Vagina (tissue), 2 donors: ENCODE results near the gene B3GNT4.

Experiments used
- CTCF ChIP-seq, 3 experiments: fragments of 450-650 bp in 2 of 3; fragments of 200-600 bp in 1 of 3; sonication (generic) in 1 of 3; IDR thresholded peaks; one replicate each; pipeline ENCODE4 v1.5.1; 2017 to 2019; ENCODE audit warnings: antibody characterized with exemption in 3 of 3, mild to moderate bottlenecking in 2 of 3, moderate library complexity in 2 of 3
- POLR2AphosphoS5 ChIP-seq, 2 donors: sonication (generic); formaldehyde crosslinking; IDR thresholded peaks; one replicate each; pipeline ENCODE4 v1.9.0; 2017; ENCODE audit warnings: antibody characterized with exemption in 2 of 2, mild to moderate bottlenecking in 2 of 2, low read depth in 1 of 2; ENCODE audit not compliant: insufficient read depth in 1 of 2

DNA sequence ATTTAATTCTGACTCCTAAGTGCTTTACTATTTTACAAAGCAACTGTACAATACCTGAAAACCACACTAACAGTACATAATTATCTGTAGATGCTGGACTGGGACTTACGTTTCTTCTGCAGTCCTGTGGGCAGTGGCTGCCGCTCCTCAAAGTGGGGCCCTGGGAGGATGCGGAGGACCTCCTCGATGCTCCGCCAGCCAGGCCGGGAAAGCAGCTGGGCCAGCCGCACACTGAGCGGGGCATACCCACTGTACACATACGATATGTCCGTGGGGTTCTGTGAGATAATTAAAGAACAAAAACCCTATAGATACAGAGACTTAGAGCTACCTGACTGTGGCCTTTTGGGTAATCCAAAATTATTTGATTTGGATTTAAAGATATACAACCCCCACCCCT lies 29.2 kb downstream of the B3GNT4 start:
- no peak for TF ChIP-seq CTCF (IDR thresholded peaks at IDR 0.05)
- no peak for TF ChIP-seq POLR2AphosphoS5 (IDR thresholded peaks at IDR 0.05; ENCODE audit: insufficient read depth in 1 of 2, low read depth in 1 of 2)
